ENCODE measurements around the gene UBC.
A peak's percentile ranks its signal among the peaks of the same experiment; 100 is the strongest.

Gene UBC

GRCh38 chr12:124914392-124915238 lies at the start of gene UBC:
Gene UBC, minus strand, starts transcription at chr12:124914650. Its CDS starts 879 bp downstream, at chr12:124913771.
- TF ChIP-seq CTCF (IDR thresholded peaks at IDR 0.05; ENCODE audit: low read depth, low read length, missing control alignments) = no peak
- H3K4me3 ChIP-seq (ENCODE audit: low read depth, low read length) = peak within 1 kb of the TSS; percentile 100
- H3K27me3 ChIP-seq (replicated peaks) = no peaks in the 10 kb centered on the region
- peak; percentile 88 for DNase-seq
- H3K36me3 ChIP-seq (replicated peaks) = peaks cover 27% of the 10 kb centered on the region
- peak within 1 kb of the TSS; percentile 100 for H3K27ac ChIP-seq
- in situ Hi-C loops (cut with HindIII; ENCODE audit: low pct_ligation_motif_present, low sequenced_read_pairs) = no loop called here

GRCh38 chr12:124963211-124963610 lies 48.8 kb upstream of the UBC start:
- no peak for DNase-seq
- TF ChIP-seq CTCF (IDR thresholded peaks at IDR 0.05; ENCODE audit: low read depth, low read length, missing control alignments) = no peak
- Histone ChIP-seq H3K27me3 (replicated peaks) (no peaks in the 10 kb centered on the region), H3K36me3 (replicated peaks) (peaks cover 54% of the 10 kb centered on the region), H3K27ac (no peak overlapping the region), H3K4me3 (ENCODE audit: low read depth, low read length) (no peak overlapping the region)
- in situ Hi-C loops (cut with HindIII; ENCODE audit: low pct_ligation_motif_present, low sequenced_read_pairs) = no loop called here

GRCh38 chr12:124961055-124961454 lies 46.6 kb upstream of the UBC start:
- no peak for DNase-seq
- H3K36me3 ChIP-seq (replicated peaks) = peaks cover 57% of the 10 kb centered on the region
- H3K27me3 ChIP-seq (replicated peaks) = no peaks in the 10 kb centered on the region
- no peak overlapping the region for H3K4me3 ChIP-seq (ENCODE audit: low read depth, low read length)
- no peak for TF ChIP-seq CTCF (IDR thresholded peaks at IDR 0.05; ENCODE audit: low read depth, low read length, missing control alignments)
- in situ Hi-C loops (cut with HindIII; ENCODE audit: low pct_ligation_motif_present, low sequenced_read_pairs) = no loop called here
- no peak overlapping the region for H3K27ac ChIP-seq

GRCh38 chr12:124956571-124956970 lies 42.1 kb upstream of the UBC start:
- H3K27ac ChIP-seq = no peak overlapping the region
- H3K27me3 ChIP-seq (replicated peaks) = no peaks in the 10 kb centered on the region
- in situ Hi-C loops (cut with HindIII; ENCODE audit: low pct_ligation_motif_present, low sequenced_read_pairs) = no loop called here
- no peak for DNase-seq
- no peak for TF ChIP-seq CTCF (IDR thresholded peaks at IDR 0.05; ENCODE audit: low read depth, low read length, missing control alignments)
- H3K36me3 ChIP-seq (replicated peaks) = peaks cover 53% of the 10 kb centered on the region
- H3K4me3 ChIP-seq (ENCODE audit: low read depth, low read length) = no peak overlapping the region

GRCh38 chr12:124954771-124955170 lies 40.3 kb upstream of the UBC start:
- in situ Hi-C loops (cut with HindIII; ENCODE audit: low pct_ligation_motif_present, low sequenced_read_pairs) = no loop called here
- H3K27me3 ChIP-seq (replicated peaks) = no peaks in the 10 kb centered on the region
- peaks cover 57% of the 10 kb centered on the region for H3K36me3 ChIP-seq (replicated peaks)
- H3K27ac ChIP-seq = no peak overlapping the region
- no peak for DNase-seq
- no peak overlapping the region for H3K4me3 ChIP-seq (ENCODE audit: low read depth, low read length)
- no peak for TF ChIP-seq CTCF (IDR thresholded peaks at IDR 0.05; ENCODE audit: low read depth, low read length, missing control alignments)

Data from brain microvascular endothelial cell (primary cell).